SJCRH30 (cell line): ENCODE data around the gene MYOF. TPM values are rescaled to one million over a fixed set of nuclear protein-coding genes. Genes with fewer than 3 reads are reported as not detected.
A peak's percentile ranks its signal among the peaks of the same experiment; 100 is the strongest.

Source experiments
- DNase-seq, 2 experiments: peaks; one replicate each; pipeline ENCODE4 v3.0.0-alpha.2; 2015 to 2020
- H3K27ac ChIP-seq: fragments of 250-450 bp; sonication (Bioruptor Pico); 2 replicates; pipeline ENCODE4 v1.5.1; 2020; ENCODE audit warnings: mild to moderate bottlenecking, moderate library complexity
- H3K27me3 ChIP-seq: fragments of 250-450 bp; sonication (Bioruptor Pico); 2 replicates; pipeline ENCODE4 v1.5.1; 2020; ENCODE audit warnings: mild to moderate bottlenecking, moderate library complexity
- H3K36me3 ChIP-seq: fragments of 250-450 bp; sonication (Bioruptor Pico); 2 replicates; pipeline ENCODE4 v1.5.1; 2020; ENCODE audit warnings: mild to moderate bottlenecking, moderate library complexity
- H3K4me1 ChIP-seq: fragments of 250-450 bp; sonication (Bioruptor Pico); 2 replicates; pipeline ENCODE4 v1.5.1; 2020; ENCODE audit warnings: mild to moderate bottlenecking, moderate library complexity
- H3K4me3 ChIP-seq: fragments of 250-450 bp; sonication (Bioruptor Pico); 2 replicates; pipeline ENCODE4 v1.5.1; 2020; ENCODE audit warnings: mild to moderate bottlenecking, moderate library complexity
- H3K9me3 ChIP-seq: fragments of 250-450 bp; sonication (Bioruptor Pico); replicated peaks from 2 replicates; pipeline ENCODE4 v1.5.1; 2020; ENCODE audit warnings: mild to moderate bottlenecking, moderate library complexity
- total RNA-seq: library from RNA; depleted of rRNA; stranded (reverse); fragments of >200 nt; shearing (Covaris generic); gene quantifications from 2 replicates; pipeline ENCODE4 v1.2.3, GENCODE V29; 2014

MYOF gene
- total RNA-seq, 1 experiment from 2014 or later, result 4.2 TPM

DNA sequence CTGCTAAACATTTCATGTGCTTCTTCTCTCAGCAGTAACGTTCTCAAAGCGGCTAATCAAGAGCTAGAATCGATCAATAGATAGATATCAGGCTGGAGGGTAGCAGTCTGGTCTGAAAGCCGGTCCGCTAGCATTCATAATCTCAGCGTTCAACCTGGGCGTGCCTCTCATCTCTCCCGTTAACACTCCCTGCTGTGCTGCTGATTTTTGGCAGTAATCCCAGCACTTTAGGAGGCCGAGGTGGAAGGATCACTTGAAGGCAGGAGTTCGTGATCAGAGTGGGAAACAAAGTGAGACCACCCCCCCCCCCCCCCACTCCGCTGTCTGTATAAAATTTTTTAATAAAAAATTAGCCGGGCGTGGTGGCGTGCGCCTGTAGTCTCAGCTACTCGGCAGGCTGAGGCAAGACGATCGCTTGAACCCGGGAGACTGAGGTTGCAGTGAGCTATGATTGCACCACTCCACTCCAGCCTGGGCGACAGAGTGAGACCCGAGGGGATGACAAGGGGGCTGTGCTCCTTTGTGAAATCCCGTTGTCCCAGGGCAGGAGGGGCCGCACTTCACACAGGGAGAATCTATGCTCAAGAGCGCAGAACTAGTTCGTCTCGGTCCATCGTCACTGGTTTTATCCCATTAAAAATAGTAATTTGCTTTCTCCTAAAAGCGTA, 13.7 kb upstream of the MYOF start:
- peak; percentile 59 to 71 for DNase-seq

DNA sequence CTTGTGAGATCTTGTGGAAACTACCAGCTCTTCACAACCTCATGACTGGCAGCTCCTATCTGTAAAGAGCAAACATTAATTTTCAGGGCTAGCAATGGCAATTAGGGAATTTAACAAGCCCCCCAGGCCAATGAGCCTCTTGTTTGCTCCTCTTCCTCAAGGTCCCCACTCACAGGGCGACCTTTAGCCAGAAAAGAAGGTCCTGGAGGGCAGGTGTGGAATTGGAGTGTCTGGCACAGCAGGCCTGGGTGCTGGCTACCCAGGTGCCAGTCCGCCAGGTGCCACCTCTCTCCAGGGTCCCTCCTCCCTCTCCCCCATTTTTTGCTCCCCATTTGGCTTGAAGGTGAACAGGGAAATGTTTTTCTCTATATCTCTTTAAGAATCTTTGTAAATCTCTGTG, 12.4 kb upstream of the MYOF start:
- no peak overlapping the region for H3K4me3 ChIP-seq
- H3K4me1 ChIP-seq, result peaks cover 10% of the 10 kb centered on the region
- no peaks in the 10 kb centered on the region for H3K9me3 ChIP-seq
- H3K27me3 ChIP-seq, result no peaks in the 10 kb centered on the region
- H3K36me3 ChIP-seq, result no peaks in the 10 kb centered on the region
- no peak overlapping the region for H3K27ac ChIP-seq
- DNase-seq, result no peak

More for the DNA sequence above, 13.7 kb upstream of the MYOF start:
- H3K27ac ChIP-seq, result peak overlapping the region; percentile 78
- no peaks in the 10 kb centered on the region for H3K36me3 ChIP-seq
- H3K4me1 ChIP-seq, result peaks cover 5% of the 10 kb centered on the region; the same call in 1 of the 2 replicates
- peak overlapping the region; percentile 88 for H3K4me3 ChIP-seq
- no peaks in the 10 kb centered on the region for H3K9me3 ChIP-seq
- no peaks in the 10 kb centered on the region for H3K27me3 ChIP-seq

DNA sequence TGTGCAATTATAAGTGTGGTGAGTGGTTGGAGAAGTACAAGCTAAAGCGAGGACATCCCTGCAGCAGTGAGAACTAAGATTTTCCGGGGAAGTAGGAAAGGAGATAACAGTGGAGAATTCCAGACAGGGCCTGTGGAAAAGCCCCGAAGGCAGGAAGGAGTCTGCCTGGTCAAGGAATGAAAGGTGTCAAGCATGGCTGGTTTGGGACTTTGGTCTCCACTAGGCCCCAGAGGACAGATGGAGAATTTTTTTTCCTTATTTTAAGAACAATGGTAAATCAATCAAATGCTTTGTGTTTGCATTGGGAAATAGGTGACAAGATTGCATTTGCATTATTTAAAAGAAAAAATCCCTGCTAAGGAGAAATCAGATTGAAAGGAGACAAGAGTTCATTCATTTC, 11.0 kb upstream of the MYOF start:
- peaks cover 16% of the 10 kb centered on the region for H3K4me1 ChIP-seq
- H3K4me3 ChIP-seq, result no peak overlapping the region
- H3K27me3 ChIP-seq, result no peaks in the 10 kb centered on the region
- H3K27ac ChIP-seq, result no peak overlapping the region
- H3K36me3 ChIP-seq, result no peaks in the 10 kb centered on the region
- no peaks in the 10 kb centered on the region for H3K9me3 ChIP-seq
- no peak for DNase-seq

DNA sequence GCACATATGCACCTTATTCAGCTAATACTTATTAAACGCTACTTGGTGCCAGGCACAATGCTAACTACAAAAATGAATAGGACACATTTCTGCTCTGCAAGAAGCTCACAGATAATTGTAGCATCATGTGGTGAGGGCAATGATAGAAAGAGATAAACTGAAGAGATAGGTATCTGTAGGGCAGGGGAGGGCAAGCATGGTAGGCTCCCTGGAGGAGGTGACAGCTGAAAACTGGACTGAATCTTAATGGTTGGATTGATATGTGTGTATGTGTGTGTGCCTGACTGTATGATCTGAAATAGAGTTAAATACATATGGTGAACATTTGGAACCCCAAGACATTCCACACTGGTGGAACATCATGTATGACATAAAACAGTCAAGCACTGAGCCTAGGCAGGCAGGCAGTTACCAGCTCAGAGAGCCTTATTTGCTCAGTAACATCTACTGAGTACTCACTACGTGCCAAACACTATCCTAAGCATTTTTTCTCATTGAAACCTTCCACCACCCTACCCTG, 9.5 kb upstream of the MYOF start:
- DNase-seq, result no peak
- Histone ChIP-seq H3K27ac (no peak overlapping the region), H3K4me3 (no peak overlapping the region)

DNA sequence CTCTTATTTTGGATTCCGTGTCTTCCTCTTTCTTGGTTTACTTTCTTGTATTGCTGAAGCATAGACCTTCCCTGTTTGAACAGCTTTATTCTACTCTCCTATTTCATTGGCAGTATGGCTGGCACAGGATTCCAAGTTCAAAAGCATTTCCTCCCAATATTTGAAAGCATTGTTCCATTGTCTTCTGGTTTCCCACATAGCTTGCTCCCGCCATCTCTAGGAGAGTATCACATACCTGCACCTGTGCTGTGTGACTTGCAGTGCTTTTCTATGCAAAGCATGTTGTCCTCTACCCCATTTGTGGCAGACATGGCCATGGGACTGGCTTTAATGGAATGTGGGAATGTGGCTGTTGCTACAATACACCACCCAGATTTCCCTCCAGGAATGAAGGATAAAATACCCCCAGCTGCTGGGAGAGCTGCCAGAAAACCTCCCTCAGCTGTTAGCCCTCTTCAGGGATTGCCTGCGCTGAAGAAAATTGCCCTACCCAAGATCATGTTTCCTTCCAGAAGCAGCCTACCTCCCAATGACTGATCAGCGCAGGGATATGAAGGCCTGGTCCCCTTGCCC, 6.9 kb upstream of the MYOF start:
- peak overlapping the region; percentile 66 for H3K27ac ChIP-seq
- H3K4me1 ChIP-seq, result peaks cover 16% of the 10 kb centered on the region
- no peaks in the 10 kb centered on the region for H3K27me3 ChIP-seq
- no peaks in the 10 kb centered on the region for H3K36me3 ChIP-seq
- H3K4me3 ChIP-seq, result no peak overlapping the region
- DNase-seq, result peak; percentile 85 to 92
- H3K9me3 ChIP-seq, result no peaks in the 10 kb centered on the region

More for the DNA sequence above, 9.5 kb upstream of the MYOF start:
- Histone ChIP-seq H3K27me3 (no peaks in the 10 kb centered on the region), H3K9me3 (no peaks in the 10 kb centered on the region), H3K36me3 (no peaks in the 10 kb centered on the region), H3K4me1 (peaks cover 16% of the 10 kb centered on the region)

DNA sequence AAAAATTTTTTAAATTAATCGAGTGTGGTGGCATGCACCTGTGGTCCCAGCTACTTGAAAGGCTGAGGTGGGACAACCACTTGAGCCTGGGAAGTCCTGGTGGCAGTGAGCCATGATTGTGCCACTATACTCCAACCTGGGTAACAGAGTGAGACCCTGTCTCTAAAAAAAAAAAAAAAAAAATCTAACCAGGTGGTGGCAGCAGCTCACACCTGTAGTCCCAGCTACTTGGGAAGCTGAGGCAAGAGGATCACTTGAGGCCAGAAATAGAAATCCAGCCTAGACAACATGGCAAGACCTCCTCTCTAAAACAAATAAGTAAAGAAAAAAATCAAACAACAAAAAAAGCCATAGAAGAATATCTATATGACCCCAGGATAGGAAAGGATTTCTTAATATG, 3.6 kb upstream of the MYOF start:
- H3K27ac ChIP-seq, result no peak overlapping the region
- no peak for DNase-seq
- H3K36me3 ChIP-seq, result no peaks in the 10 kb centered on the region
- H3K4me3 ChIP-seq, result no peak overlapping the region
- no peaks in the 10 kb centered on the region for H3K9me3 ChIP-seq
- no peaks in the 10 kb centered on the region for H3K27me3 ChIP-seq
- peaks cover 16% of the 10 kb centered on the region for H3K4me1 ChIP-seq

DNA sequence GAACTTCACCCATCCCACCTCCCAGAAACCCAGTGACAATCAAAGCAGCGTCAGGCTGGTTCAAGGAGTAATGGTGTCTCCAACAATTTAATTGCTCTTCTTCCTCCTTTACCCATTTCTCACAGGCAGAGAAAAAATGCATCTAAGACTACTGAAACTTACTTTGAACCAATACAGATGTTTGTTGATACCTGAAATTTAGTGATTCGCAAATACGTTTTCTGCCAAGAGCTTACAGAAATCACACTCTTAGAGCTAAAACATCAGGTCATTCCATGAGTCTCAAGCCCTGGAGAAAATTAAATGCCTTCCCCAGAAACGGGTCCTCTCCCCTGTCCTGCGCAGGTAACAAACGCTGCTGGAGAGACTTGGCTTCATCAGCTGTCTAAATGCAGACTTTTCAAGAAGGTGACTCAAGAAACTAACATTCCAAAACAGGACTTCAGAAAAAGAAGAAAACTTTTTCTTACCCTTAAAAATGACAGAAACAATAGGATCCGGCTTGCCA, 443 bp downstream of the MYOF start:
- Histone ChIP-seq H3K36me3 (no peaks in the 10 kb centered on the region), H3K27me3 (no peaks in the 10 kb centered on the region), H3K9me3 (no peaks in the 10 kb centered on the region), H3K27ac (peak overlapping the region; percentile 31; the same call in 1 of the 2 replicates), H3K4me1 (no peaks in the 10 kb centered on the region), H3K4me3 (peak overlapping the region; percentile 61)
- DNase-seq, result no peak

DNA sequence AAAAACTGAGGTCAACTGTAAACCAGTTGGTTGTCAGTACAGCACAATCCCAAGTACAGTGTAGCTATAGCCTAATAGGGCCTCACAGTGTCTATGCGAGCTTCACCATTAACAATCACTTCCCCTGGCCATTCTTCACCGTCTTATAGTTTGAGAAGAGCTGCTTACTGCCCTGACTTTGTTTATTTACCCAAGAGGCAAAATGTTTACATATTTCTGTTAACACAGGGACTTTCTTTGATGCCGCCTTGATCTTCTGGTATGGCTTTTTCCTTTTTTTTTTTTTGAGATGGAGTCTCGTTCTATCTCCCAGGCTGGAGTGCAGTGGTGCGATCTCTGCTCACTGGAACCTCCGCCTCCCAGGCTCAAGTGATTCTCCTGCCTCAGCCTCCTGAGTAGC, 3.3 kb downstream of the MYOF start:
- no peak for DNase-seq
- no peaks in the 10 kb centered on the region for H3K27me3 ChIP-seq
- H3K36me3 ChIP-seq, result no peaks in the 10 kb centered on the region
- peaks cover 4% of the 10 kb centered on the region; the same call in 1 of the 2 replicates for H3K4me1 ChIP-seq
- H3K4me3 ChIP-seq, result no peak overlapping the region
- no peaks in the 10 kb centered on the region for H3K9me3 ChIP-seq
- H3K27ac ChIP-seq, result no peak overlapping the region

DNA sequence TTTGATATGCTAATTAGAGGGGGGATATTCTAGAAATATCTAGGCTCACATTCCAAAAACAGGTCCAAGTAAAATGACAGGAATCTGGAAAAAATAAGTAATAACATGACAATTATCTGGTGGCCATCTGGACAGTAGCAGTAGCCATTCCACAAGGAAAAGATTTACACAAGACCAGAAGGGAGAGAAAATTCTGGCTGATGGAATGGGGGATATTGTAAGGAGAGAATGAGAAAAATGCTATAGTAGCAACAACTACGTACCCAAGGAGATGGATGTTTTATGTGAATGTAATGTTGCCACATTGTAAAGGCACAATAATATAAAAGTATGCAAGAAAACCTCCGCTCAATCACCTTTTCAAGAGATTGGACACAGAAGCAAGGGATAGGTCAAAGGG, 5.4 kb downstream of the MYOF start:
- H3K4me1 ChIP-seq, result peaks cover 4% of the 10 kb centered on the region; the same call in 1 of the 2 replicates
- no peaks in the 10 kb centered on the region for H3K27me3 ChIP-seq
- no peaks in the 10 kb centered on the region for H3K36me3 ChIP-seq
- no peaks in the 10 kb centered on the region for H3K9me3 ChIP-seq
- H3K4me3 ChIP-seq, result no peak overlapping the region
- H3K27ac ChIP-seq, result no peak overlapping the region
- no peak for DNase-seq

DNA sequence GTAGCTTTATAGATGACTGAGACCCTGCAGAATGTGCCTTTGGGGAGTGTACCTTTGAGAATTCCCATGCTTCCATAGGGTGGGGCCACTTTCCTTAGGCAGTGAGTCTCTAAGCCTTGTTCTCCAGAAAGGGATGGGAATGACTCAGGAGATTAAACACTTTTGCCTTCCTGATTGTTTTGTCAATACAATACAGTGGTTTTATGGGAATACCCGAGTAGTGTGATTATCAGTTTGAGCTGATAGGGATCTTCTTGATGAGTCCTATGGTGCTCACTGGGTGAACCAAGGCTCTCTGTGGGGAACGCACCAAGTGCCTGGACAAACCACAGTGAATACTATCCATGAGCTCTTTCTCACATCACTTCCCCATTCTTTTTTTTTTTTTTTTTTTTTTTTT, 6.3 kb downstream of the MYOF start:
- Histone ChIP-seq H3K9me3 (no peaks in the 10 kb centered on the region), H3K4me1 (peaks cover 11% of the 10 kb centered on the region), H3K36me3 (no peaks in the 10 kb centered on the region), H3K4me3 (no peak overlapping the region), H3K27ac (no peak overlapping the region), H3K27me3 (no peaks in the 10 kb centered on the region)
- DNase-seq, result no peak

DNA sequence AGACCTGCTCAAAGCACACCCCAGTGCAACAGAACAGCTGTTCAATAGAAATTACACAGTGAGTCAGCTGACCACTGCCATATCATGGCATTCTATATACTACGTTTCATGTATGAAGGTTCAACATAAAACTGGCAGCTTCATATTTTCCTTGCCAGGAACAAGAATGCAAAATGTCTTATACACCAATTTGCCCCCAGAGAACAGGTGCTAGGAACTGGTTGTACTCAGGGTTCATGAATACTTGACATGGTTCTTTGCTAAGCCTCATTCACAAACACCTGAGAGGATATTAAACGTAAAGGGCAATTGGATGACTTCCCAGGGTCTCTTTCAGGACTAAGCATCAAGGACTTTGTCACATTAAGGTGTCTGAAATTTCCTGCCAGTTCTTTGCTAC, 6.9 kb downstream of the MYOF start:
- Histone ChIP-seq H3K4me3 (no peak overlapping the region), H3K27me3 (no peaks in the 10 kb centered on the region), H3K4me1 (peaks cover 13% of the 10 kb centered on the region), H3K36me3 (no peaks in the 10 kb centered on the region), H3K9me3 (no peaks in the 10 kb centered on the region), H3K27ac (no peak overlapping the region)
- DNase-seq, result no peak

DNA sequence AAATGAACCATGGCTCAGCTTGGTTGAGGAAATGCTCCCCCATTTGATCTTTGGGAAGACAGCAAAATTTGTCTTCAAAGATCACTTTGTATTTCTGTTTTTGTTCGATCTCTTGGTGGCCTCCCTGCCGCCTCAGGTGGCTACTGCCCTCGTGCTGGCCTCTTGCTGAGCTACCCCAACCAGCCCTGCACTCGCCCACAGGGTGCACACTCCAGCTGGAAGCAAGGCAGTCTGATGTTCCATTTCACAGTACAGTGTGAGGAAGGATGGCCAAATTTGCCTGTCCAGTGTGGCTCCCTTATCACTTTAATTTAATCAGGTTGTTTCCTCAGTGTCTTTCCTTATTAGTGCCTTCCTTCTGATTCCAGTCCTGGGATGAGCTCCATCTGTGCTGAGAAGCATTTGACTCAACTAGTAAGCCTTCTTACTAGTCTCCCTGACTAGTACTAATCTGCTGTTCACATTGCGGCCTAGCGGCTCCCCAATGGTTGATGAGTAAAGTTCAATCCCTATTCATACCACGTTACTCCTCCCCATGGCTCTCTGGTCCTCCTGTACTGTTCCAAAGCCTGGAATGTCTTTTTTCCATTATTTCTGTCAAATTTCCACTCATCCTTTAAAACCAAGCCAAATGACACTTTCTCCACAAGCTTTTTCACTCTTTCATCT, 8.2 kb downstream of the MYOF start:
- Histone ChIP-seq H3K9me3 (no peaks in the 10 kb centered on the region), H3K27ac (no peak overlapping the region), H3K4me1 (peaks cover 13% of the 10 kb centered on the region), H3K27me3 (no peaks in the 10 kb centered on the region), H3K4me3 (no peak overlapping the region), H3K36me3 (no peaks in the 10 kb centered on the region)
- no peak for DNase-seq

DNA sequence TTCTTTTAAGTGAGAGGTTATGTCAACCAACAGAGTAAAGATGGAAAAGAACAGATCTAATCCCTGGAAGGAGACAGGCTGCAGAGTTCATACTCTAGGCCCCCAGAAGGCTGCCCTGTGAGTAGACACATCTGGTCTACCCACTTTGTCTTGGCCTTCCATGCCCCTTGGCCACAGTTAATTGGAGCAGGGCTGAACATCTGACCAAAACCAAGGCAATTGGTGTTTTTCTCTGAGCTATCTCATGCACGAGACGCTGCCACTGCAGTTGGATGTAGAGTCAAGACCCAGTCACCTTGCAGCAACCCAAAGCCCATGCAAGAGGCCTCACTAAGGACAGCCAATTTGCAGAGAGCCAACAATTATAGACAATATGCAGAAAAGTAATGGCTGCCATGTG, 9.0 kb downstream of the MYOF start:
- H3K27me3 ChIP-seq, result no peaks in the 10 kb centered on the region
- no peak overlapping the region for H3K4me3 ChIP-seq
- no peak overlapping the region for H3K27ac ChIP-seq
- DNase-seq, result no peak
- H3K9me3 ChIP-seq, result no peaks in the 10 kb centered on the region
- no peaks in the 10 kb centered on the region for H3K36me3 ChIP-seq
- H3K4me1 ChIP-seq, result peaks cover 13% of the 10 kb centered on the region

DNA sequence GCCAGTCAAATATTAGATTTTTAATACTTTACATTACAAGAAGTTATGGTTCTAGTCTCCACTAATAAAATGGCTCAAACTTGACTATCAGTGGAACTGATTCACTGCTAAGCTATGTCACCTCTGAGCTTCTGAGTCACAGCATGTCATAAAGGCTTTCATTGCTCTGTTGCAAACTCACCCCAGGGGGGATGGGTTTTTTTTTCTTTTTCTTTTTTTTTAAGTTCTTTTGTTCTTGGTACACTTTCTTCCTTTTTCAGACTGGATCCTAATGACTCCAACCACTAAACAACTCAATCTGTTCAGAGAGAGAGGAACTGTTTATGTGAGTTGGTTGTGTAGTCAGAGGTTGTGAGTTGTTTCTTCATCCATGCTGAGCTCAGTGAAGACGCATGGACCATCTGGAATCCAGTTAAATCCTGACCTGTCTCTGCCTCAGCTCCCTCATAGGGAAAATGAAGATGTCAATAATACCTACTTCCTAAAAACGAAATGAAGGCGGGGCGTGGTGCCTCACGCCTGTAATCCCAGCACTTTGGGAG, 11.0 kb downstream of the MYOF start:
- DNase-seq, result no peak

DNA sequence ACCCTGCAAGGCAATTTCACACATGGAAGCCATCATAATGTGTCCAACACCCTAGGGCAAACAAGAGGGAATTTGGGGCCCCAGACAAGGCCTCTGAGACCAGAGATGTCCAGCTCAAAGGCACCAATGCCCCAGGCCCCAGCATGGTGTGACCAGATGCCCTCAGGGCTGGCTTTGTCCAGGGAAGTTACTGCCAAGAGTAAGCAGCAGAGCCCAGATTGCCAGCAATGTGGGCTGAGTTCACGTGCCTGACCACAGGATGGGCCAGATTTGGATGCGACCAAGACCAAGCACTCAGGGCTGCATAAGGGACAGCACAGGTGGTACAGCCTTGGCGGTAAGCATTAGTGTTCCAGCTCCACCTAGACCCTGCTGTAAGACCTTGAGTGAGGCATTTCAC, 12.7 kb downstream of the MYOF start:
- Histone ChIP-seq H3K27ac (no peak overlapping the region), H3K4me1 (peaks cover 24% of the 10 kb centered on the region)

More for the DNA sequence above, 11.0 kb downstream of the MYOF start:
- Histone ChIP-seq H3K27ac (peak overlapping the region; percentile 42; the same call in 1 of the 2 replicates), H3K4me3 (no peak overlapping the region), H3K27me3 (no peaks in the 10 kb centered on the region), H3K9me3 (no peaks in the 10 kb centered on the region; the same call in 1 of the 2 replicates), H3K36me3 (no peaks in the 10 kb centered on the region), H3K4me1 (peaks cover 19% of the 10 kb centered on the region)

More for the DNA sequence above, 12.7 kb downstream of the MYOF start:
- peak in 1 of 2 experiments; percentile 20 for DNase-seq
- no peaks in the 10 kb centered on the region; the same call in 1 of the 2 replicates for H3K9me3 ChIP-seq
- no peaks in the 10 kb centered on the region for H3K36me3 ChIP-seq
- no peaks in the 10 kb centered on the region for H3K27me3 ChIP-seq
- no peak overlapping the region for H3K4me3 ChIP-seq
